ENCODE measurements around the gene ARGLU1. TPM values are rescaled to one million over a fixed set of nuclear protein-coding genes. Genes with fewer than 3 reads are reported as not detected.
A peak's percentile ranks its signal among the peaks of the same experiment; 100 is the strongest.

Gene ARGLU1
- total RNA-seq, 2 donors from 2014 or later, result 156 to 163 TPM

- Mint-ChIP-seq H3K4me1 (peaks cover 20% of the 10 kb centered on the region), H3K4me3 (no peak overlapping the region), H3K27me3 (peaks cover 73% of the 10 kb centered on the region), H3K36me3 (ENCODE audit: low read depth) (peaks cover under 1% of the 10 kb centered on the region), H3K27ac (no peak overlapping the region)
- DNase-seq (no peak), ATAC-seq (no peak)
- no peaks in the 10 kb centered on the region for H3K9me3 ChIP-seq (ENCODE audit: control insufficient read depth, low read length, poor library complexity, severe bottlenecking)
Measured at GRCh38 chr13:106494506-106494905, 73.4 kb downstream of the ARGLU1 start.

GRCh38 chr13:106493533-106494220, 74.3 kb downstream of the ARGLU1 start:
- DNase-seq, result no peak
- H3K4me1 Mint-ChIP-seq, result peaks cover 20% of the 10 kb centered on the region
- peaks cover 73% of the 10 kb centered on the region for H3K27me3 Mint-ChIP-seq
- ATAC-seq, result peak; percentile 58
- H3K9me3 ChIP-seq (ENCODE audit: control insufficient read depth, low read length, poor library complexity, severe bottlenecking), result no peaks in the 10 kb centered on the region
- peaks cover 3% of the 10 kb centered on the region for H3K36me3 Mint-ChIP-seq (ENCODE audit: low read depth)
- no peak overlapping the region for H3K27ac Mint-ChIP-seq
- no peak overlapping the region for H3K4me3 Mint-ChIP-seq

- no peak overlapping the region for H3K27ac Mint-ChIP-seq
- no peaks in the 10 kb centered on the region for H3K9me3 ChIP-seq (ENCODE audit: control insufficient read depth, low read length, poor library complexity, severe bottlenecking)
- ATAC-seq (no peak), DNase-seq (no peak)
- H3K36me3 Mint-ChIP-seq (ENCODE audit: low read depth), result peaks cover 3% of the 10 kb centered on the region
- H3K4me3 Mint-ChIP-seq, result no peak overlapping the region
- H3K27me3 Mint-ChIP-seq, result peaks cover 68% of the 10 kb centered on the region
- peaks cover 18% of the 10 kb centered on the region for H3K4me1 Mint-ChIP-seq
Measured at GRCh38 chr13:106492588-106493475, 75.1 kb downstream of the ARGLU1 start.

GRCh38 chr13:106491928-106492587, 75.9 kb downstream of the ARGLU1 start:
- no peaks in the 10 kb centered on the region for H3K9me3 ChIP-seq (ENCODE audit: control insufficient read depth, low read length, poor library complexity, severe bottlenecking)
- H3K27ac Mint-ChIP-seq, result no peak overlapping the region
- H3K4me3 Mint-ChIP-seq, result no peak overlapping the region
- H3K27me3 Mint-ChIP-seq, result peaks cover 68% of the 10 kb centered on the region
- ATAC-seq (no peak), DNase-seq (no peak)
- H3K36me3 Mint-ChIP-seq (ENCODE audit: low read depth), result peaks cover 3% of the 10 kb centered on the region
- peaks cover 18% of the 10 kb centered on the region for H3K4me1 Mint-ChIP-seq

Other genes starting within 250 kb of the ARGLU1 start
- gene EFNB2, start 32.5 kb downstream of the ARGLU1 start, total RNA-seq, result under 1 TPM; 0.35 to 0.37 TPM